HEK293 (cell line): ENCODE measurements around the gene IRF2BPL.

Experiments
- CTCF ChIA-PET: fragments of 350-600 bp; formaldehyde crosslinking; extraction: SDS; loops from one replicate; lab custom pipeline; 2021; ENCODE audit warnings: antibody characterized with exemption; lab: Yijun Ruan, JAX
- POLR2A ChIA-PET: fragments of 300-600 bp; formaldehyde crosslinking; extraction: SDS; loops from one replicate; lab custom pipeline; 2020; ENCODE audit warnings: antibody characterized with exemption, inconsistent platforms; lab: Yijun Ruan, JAX
- H3K27ac ChIP-seq: fragments of 200-500 bp; sonication (Bioruptor generic); 2 replicates; pipeline ENCODE4 v1.5.1; 2014; ENCODE audit warnings: low read depth, low read length, control low read depth, inconsistent platforms; ENCODE audit errors: extremely low read depth
- H3K36me3 ChIP-seq, 2 experiments: fragments of 200-500 bp in 1 of 2; sonication (Bioruptor generic) in 1 of 2; 1 replicate in 1 of 2; 2 replicates in 1 of 2; pipeline ENCODE4 v1.5.1; 2014 to 2017; ENCODE audit warnings: inconsistent platforms in 2 of 2, low read length in 2 of 2; ENCODE audit not compliant: control insufficient read depth in 2 of 2, insufficient read depth in 1 of 2
- H3K4me1 ChIP-seq: fragments of 200-500 bp; sonication (Bioruptor generic); 2 replicates; pipeline ENCODE4 v1.5.1; 2014; ENCODE audit warnings: mild to moderate bottlenecking, low read length, inconsistent platforms; ENCODE audit not compliant: control insufficient read depth, insufficient read depth
- H3K4me3 ChIP-seq: 2 replicates; pipeline ENCODE4 v1.5.1; 2011; ENCODE audit warnings: low read depth, mild to moderate bottlenecking, control low read depth, low read length, moderate library complexity
- H3K9me3 ChIP-seq: fragments of 200-500 bp; sonication (Bioruptor generic); 2 replicates; pipeline ENCODE4 v1.5.1; 2014; ENCODE audit warnings: low read depth, low read length, inconsistent platforms; ENCODE audit not compliant: control insufficient read depth, insufficient read depth
- ATF2 ChIP-seq: fragments of 450-650 bp; formaldehyde crosslinking; IDR thresholded peaks from 2 replicates; pipeline ENCODE4 v1.5.1; 2016; ENCODE audit warnings: missing biosample characterization, missing genetic modification characterization, low read depth
- SETDB1 ChIP-seq: IDR thresholded peaks from one replicate; pipeline ENCODE4 v1.6.1; 2017; ENCODE audit warnings: mild to moderate bottlenecking, low read length, moderate library complexity, mixed read lengths; ENCODE audit not compliant: insufficient read length
- SP7 ChIP-seq: fragments of 450-650 bp; formaldehyde crosslinking; IDR thresholded peaks from 2 replicates; pipeline ENCODE4 v1.5.1; 2016; ENCODE audit warnings: missing biosample characterization, missing genetic modification characterization
- ZBTB11 ChIP-seq: fragments of 450-650 bp; formaldehyde crosslinking; conservative IDR thresholded peaks from 2 replicates; pipeline ENCODE4 v1.5.1; 2016; ENCODE audit warnings: low read depth, missing biosample characterization, missing genetic modification characterization
- ZBTB8A ChIP-seq: fragments of 450-650 bp; formaldehyde crosslinking; IDR thresholded peaks from 2 replicates; pipeline ENCODE4 v1.5.1; 2016; ENCODE audit warnings: missing biosample characterization, missing genetic modification characterization
- ZNF202 ChIP-seq: fragments of 450-650 bp; formaldehyde crosslinking; IDR thresholded peaks from 2 replicates; pipeline ENCODE4 v1.5.1; 2016; ENCODE audit warnings: missing biosample characterization, missing genetic modification characterization, borderline replicate concordance
- ZNF266 ChIP-seq: fragments of 450-650 bp; formaldehyde crosslinking; IDR thresholded peaks from 2 replicates; pipeline ENCODE4 v1.5.1; 2016; ENCODE audit warnings: missing biosample characterization, missing genetic modification characterization, low read depth
- ZNF350 ChIP-seq: fragments of 450-650 bp; formaldehyde crosslinking; IDR thresholded peaks from 2 replicates; pipeline ENCODE4 v1.5.0; 2017; ENCODE audit warnings: missing biosample characterization, mild to moderate bottlenecking, missing genetic modification characterization
- ZNF426 ChIP-seq: fragments of 450-650 bp; formaldehyde crosslinking; IDR thresholded peaks from 2 replicates; pipeline ENCODE4 v1.5.1; 2017; ENCODE audit warnings: missing biosample characterization, missing genetic modification characterization, mild to moderate bottlenecking, inconsistent platforms, moderate library complexity
- ZNF530 ChIP-seq: fragments of 450-650 bp; formaldehyde crosslinking; IDR thresholded peaks from 2 replicates; pipeline ENCODE4 v1.5.1; 2016; ENCODE audit warnings: low read depth, missing biosample characterization, missing genetic modification characterization
- ZNF544 ChIP-seq: fragments of 450-650 bp; formaldehyde crosslinking; IDR thresholded peaks from 2 replicates; pipeline ENCODE4 v1.5.0; 2017; ENCODE audit warnings: missing biosample characterization, missing genetic modification characterization
- TF ChIP-seq, protein P1 (sequence below): fragments of 450-650 bp; formaldehyde crosslinking; IDR thresholded peaks from 2 replicates; pipeline ENCODE4 v1.5.1; 2016; ENCODE audit warnings: missing biosample characterization, missing genetic modification characterization
- TF ChIP-seq, protein P2 (sequence below): fragments of 450-650 bp; IDR thresholded peaks from 2 replicates; pipeline ENCODE4 v1.5.1; 2018; ENCODE audit warnings: missing biosample characterization, missing genetic modification characterization
- TF ChIP-seq, protein P3 (sequence below): fragments of 450-650 bp; formaldehyde crosslinking; IDR thresholded peaks from 2 replicates; pipeline ENCODE4 v1.5.1; 2016; ENCODE audit warnings: missing biosample characterization, missing genetic modification characterization
- TF ChIP-seq, protein P4 (sequence below): fragments of 450-650 bp; formaldehyde crosslinking; IDR thresholded peaks from 2 replicates; pipeline ENCODE4; 2016; ENCODE audit warnings: missing biosample characterization, missing genetic modification characterization

IRF2BPL gene

GRCh38 chr14:77012193-77012765 lies 16.2 kb downstream of the IRF2BPL start:
- TF ChIP-seq ZBTB11 (no peak), ZNF426 (no peak), ZNF266 (tag by site-specific recombination) (no peak), ZNF350 (tag by site-specific recombination) (no peak), ZNF530 (tag by site-specific recombination) (no peak), ZNF544 (tag by site-specific recombination) (no peak), ZNF202 (no peak), SETDB1 (no peak), ZBTB8A (tag by site-specific recombination) (no peak), ATF2 (tag by site-specific recombination) (no peak), SP7 (tag by site-specific recombination) (no peak)
- TF ChIP-seq, protein P1, sequence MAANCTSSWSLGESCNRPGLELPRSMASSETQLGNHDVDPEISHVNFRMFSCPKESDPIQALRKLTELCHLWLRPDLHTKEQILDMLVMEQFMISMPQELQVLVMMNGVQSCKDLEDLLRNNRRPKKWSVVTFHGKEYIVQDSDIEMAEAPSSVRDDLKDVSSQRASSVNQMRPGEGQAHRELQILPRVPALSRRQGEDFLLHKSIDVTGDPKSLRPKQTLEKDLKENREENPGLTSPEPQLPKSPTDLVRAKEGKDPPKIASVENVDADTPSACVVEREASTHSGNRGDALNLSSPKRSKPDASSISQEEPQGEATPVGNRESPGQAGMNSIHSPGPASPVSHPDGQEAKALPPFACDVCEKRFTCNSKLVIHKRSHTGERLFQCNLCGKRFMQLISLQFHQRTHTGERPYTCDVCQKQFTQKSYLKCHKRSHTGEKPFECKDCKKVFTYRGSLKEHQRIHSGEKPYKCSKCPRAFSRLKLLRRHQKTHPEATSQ (tag by site-specific recombination): no peak
- TF ChIP-seq, protein P2, sequence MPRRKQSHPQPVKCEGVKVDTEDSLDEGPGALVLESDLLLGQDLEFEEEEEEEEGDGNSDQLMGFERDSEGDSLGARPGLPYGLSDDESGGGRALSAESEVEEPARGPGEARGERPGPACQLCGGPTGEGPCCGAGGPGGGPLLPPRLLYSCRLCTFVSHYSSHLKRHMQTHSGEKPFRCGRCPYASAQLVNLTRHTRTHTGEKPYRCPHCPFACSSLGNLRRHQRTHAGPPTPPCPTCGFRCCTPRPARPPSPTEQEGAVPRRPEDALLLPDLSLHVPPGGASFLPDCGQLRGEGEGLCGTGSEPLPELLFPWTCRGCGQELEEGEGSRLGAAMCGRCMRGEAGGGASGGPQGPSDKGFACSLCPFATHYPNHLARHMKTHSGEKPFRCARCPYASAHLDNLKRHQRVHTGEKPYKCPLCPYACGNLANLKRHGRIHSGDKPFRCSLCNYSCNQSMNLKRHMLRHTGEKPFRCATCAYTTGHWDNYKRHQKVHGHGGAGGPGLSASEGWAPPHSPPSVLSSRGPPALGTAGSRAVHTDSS (tag by site-specific recombination): no peak
- TF ChIP-seq, protein P3, sequence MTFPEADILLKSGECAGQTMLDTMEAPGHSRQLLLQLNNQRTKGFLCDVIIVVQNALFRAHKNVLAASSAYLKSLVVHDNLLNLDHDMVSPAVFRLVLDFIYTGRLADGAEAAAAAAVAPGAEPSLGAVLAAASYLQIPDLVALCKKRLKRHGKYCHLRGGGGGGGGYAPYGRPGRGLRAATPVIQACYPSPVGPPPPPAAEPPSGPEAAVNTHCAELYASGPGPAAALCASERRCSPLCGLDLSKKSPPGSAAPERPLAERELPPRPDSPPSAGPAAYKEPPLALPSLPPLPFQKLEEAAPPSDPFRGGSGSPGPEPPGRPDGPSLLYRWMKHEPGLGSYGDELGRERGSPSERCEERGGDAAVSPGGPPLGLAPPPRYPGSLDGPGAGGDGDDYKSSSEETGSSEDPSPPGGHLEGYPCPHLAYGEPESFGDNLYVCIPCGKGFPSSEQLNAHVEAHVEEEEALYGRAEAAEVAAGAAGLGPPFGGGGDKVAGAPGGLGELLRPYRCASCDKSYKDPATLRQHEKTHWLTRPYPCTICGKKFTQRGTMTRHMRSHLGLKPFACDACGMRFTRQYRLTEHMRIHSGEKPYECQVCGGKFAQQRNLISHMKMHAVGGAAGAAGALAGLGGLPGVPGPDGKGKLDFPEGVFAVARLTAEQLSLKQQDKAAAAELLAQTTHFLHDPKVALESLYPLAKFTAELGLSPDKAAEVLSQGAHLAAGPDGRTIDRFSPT (tag by site-specific recombination): no peak
- TF ChIP-seq, protein P4, sequence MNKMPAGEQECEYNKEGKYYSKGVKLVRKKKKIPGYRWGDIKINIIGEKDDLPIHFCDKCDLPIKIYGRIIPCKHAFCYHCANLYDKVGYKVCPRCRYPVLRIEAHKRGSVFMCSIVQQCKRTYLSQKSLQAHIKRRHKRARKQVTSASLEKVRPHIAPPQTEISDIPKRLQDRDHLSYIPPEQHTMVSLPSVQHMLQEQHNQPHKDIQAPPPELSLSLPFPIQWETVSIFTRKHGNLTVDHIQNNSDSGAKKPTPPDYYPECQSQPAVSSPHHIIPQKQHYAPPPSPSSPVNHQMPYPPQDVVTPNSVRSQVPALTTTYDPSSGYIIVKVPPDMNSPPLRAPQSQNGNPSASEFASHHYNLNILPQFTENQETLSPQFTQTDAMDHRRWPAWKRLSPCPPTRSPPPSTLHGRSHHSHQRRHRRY (tag by site-specific recombination): no peak
- POLR2A ChIA-PET: no interaction called here
- Histone ChIP-seq H3K9me3 (no peaks in the 10 kb centered on the region), H3K4me1 (peaks cover 2% of the 10 kb centered on the region; the same call in 1 of the 2 replicates), H3K36me3 (no peaks in the 10 kb centered on the region), H3K27ac (no peak overlapping the region), H3K4me3 (no peak overlapping the region)
- CTCF ChIA-PET: interaction anchor here (1.2 to 1.8 kb wide), 2 partner anchors 16 to 99 kb away, joined by 4 to 5 read pairs; partner anchors contain the start of gene IRF2BPL
